Heart right ventricle (tissue), 16 donors: ENCODE measurements around the gene SLC35F3. TPM values are rescaled to one million over a fixed set of nuclear protein-coding genes. Genes with fewer than 3 reads are reported as not detected.

Experiments used
- ATAC-seq, 8 donors: fragments of 200-7000 bp; cut with Tn5 transposase; one replicate each; pipeline ENCODE4 v1.9.1; 2020; ENCODE audit warnings: mild to moderate bottlenecking in 8 of 8, moderate library complexity in 8 of 8, moderate number of reproducible peaks in 1 of 8
- DNase-seq, 2 donors: peaks; one replicate each; pipeline ENCODE4 v3.0.0-alpha.2; 2020
- H3K27ac ChIP-seq, 10 donors: fragments of 200-600 bp; sonication (generic) in 2 of 10; one replicate each; pipeline versions ENCODE4 v1.5.0 to v1.8.0; 2020 to 2022; ENCODE audit warnings: mild to moderate bottlenecking in 3 of 10
- H3K27me3 ChIP-seq, 7 donors: fragments of 200-600 bp; one replicate each; pipeline ENCODE4 v1.8.0; 2021 to 2022; ENCODE audit warnings: mild to moderate bottlenecking in 2 of 7
- H3K36me3 ChIP-seq, 9 donors: fragments of 200-600 bp; sonication (generic) in 1 of 9; one replicate each; pipeline versions ENCODE4 v1.5.0 to v1.8.0; 2020 to 2022; ENCODE audit warnings: mild to moderate bottlenecking in 2 of 9
- H3K4me1 ChIP-seq, 9 donors: fragments of 200-600 bp; sonication (generic) in 1 of 9; one replicate each; pipeline versions ENCODE4 v1.5.0 to v1.8.0; 2020 to 2022; ENCODE audit warnings: mild to moderate bottlenecking in 4 of 9
- H3K4me3 ChIP-seq, 10 donors: fragments of 200-600 bp; sonication (generic) in 2 of 10; one replicate each; pipeline versions ENCODE4 v1.5.0 to v1.8.0; 2020 to 2022; ENCODE audit warnings: mild to moderate bottlenecking in 7 of 10, moderate library complexity in 2 of 10
- H3K9me3 ChIP-seq, 11 donors: fragments of 200-600 bp in 10 of 11; sonication (generic) in 2 of 11; one replicate each; pipeline versions ENCODE4 v1.5.0 to v1.8.0; 2013 to 2022; ENCODE audit warnings: mild to moderate bottlenecking in 2 of 11, control low read depth in 1 of 11, moderate library complexity in 1 of 11
- WGBS, 2 donors: extraction: QIAGEN DNeasy Blood & Tissue Kit; methylation state at CpG; one replicate each; pipeline ENCODE4 v1.1.7; 2013; ENCODE audit warnings: inconsistent platforms in 1 of 2; 5-methylcytosine and 5-hydroxymethylcytosine counted together
- intact Hi-C, 10 donors: fragments of 100-400 bp; cut with DNase I; formaldehyde crosslinking; loops; one replicate each; pipeline versions ENCODE4 v1.11.1 to v1.14.2; 2022
- polyA plus RNA-seq, 2 donors: library from polyadenylated mRNA; stranded (reverse); fragments of 200-250 nt; gene quantifications; one replicate each; pipeline ENCODE4 v1.2.3, GENCODE V29; 2013
- total RNA-seq, 10 donors: library from RNA; stranded (reverse); fragmentation: NEBNext Ultra II Directional in 3 of 10; extraction: Animal tissue kit (Norgen Biotek cat#: 25700) in 3 of 10; gene quantifications; one replicate each; pipeline versions ENCODE4 v1.2.1 to v1.2.4, GENCODE V29; 2021 to 2023
- TF ChIP-seq, protein P1 (sequence below), 9 donors: fragments of 200-600 bp; sonication (generic) in 2 of 9; IDR thresholded peaks; one replicate each; pipeline versions ENCODE4 v1.5.0 to v1.8.0; 2021 to 2022; ENCODE audit warnings: antibody characterized with exemption in 9 of 9, mild to moderate bottlenecking in 5 of 9, moderate library complexity in 1 of 9
- donor health status: Arrhythmogenic right ventricular cardiomyopathy.
- donor health status: ischemic (EF 13 %, LVEDD 7.1; RV severe dilation, severe dysfunction).
- donor health status: healthy with polysubstance abuse.
- donor health status: DM: no; HTN: yes; CAD: no.
- donor health status: DM: no; HTN: no; CAD: no.
- donor health status: ischemic (EF 25% LVEDD 6.9; RV normal size, moderate dysfunction).
- donor health status: ischemic (EF 25% LVEDD 5.7; RV mildly dilated, moderate dysfunction).
- donor health status: healthy.
- donor health status: DM: yes; HTN: yes; CAD: no.
- donor health status: Ischemic cardiomyopathy.
- donor health status: ischemic (EF 35%, LVEDD 5.7; RV mildly dilated, moderate dysfunction).
- donor health status: nonischemic (EF 11% LVEDD 7.7; RV severe dilation, severe dysfunction).
- donor health status: DM: yes; HTN: yes; CAD: no.
- donor health status: PGD.
- donor health status: ischemic (EF 29% LVEDD 5.4; RV normal size, mild dysfunction).
- donor health status: nonischemic (EF 23%, LVEDD 6.1; RV moderate dilation, normal function).

Gene SLC35F3
- total and polyA plus RNA-seq, 12 donors, result 0.04 to 0.09 (median 0.09) TPM; not detected in 9

DNA sequence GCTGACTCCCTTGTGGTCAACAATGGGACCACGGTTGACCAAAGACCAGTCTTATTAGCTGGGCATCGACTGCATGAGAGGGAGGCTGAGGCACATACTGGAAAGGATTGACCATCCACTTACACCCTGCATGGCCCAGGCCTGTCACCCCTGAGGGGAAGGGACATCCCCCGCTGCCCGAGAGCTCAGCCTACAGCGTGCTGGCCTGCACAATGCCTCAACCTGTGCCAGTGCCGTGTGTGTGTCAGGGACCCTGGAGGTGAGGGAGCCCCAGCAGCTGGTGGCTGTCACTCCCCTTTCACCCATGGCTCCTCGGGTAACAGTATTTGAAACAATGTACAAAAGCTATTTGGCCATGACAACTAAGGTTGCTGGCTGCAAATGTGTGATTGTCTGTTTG lies 67.3 kb downstream of the SLC35F3 start:
- intact Hi-C loops, result no loop called here
- no peaks in the 10 kb centered on the region for H3K4me1 ChIP-seq
- no peak for ATAC-seq
- H3K4me3 ChIP-seq, result no peak overlapping the region
- no peaks in the 10 kb centered on the region for H3K9me3 ChIP-seq
- TF ChIP-seq, protein P1, sequence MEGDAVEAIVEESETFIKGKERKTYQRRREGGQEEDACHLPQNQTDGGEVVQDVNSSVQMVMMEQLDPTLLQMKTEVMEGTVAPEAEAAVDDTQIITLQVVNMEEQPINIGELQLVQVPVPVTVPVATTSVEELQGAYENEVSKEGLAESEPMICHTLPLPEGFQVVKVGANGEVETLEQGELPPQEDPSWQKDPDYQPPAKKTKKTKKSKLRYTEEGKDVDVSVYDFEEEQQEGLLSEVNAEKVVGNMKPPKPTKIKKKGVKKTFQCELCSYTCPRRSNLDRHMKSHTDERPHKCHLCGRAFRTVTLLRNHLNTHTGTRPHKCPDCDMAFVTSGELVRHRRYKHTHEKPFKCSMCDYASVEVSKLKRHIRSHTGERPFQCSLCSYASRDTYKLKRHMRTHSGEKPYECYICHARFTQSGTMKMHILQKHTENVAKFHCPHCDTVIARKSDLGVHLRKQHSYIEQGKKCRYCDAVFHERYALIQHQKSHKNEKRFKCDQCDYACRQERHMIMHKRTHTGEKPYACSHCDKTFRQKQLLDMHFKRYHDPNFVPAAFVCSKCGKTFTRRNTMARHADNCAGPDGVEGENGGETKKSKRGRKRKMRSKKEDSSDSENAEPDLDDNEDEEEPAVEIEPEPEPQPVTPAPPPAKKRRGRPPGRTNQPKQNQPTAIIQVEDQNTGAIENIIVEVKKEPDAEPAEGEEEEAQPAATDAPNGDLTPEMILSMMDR (IDR thresholded peaks at IDR 0.05), result no peak
- 83 to 88% methylated on average over 7 of the region's 7 CpGs for WGBS, 2 donors
- no peak for DNase-seq
- no peaks in the 10 kb centered on the region for H3K27me3 ChIP-seq
- no peak overlapping the region for H3K27ac ChIP-seq
- no peaks in the 10 kb centered on the region for H3K36me3 ChIP-seq

DNA sequence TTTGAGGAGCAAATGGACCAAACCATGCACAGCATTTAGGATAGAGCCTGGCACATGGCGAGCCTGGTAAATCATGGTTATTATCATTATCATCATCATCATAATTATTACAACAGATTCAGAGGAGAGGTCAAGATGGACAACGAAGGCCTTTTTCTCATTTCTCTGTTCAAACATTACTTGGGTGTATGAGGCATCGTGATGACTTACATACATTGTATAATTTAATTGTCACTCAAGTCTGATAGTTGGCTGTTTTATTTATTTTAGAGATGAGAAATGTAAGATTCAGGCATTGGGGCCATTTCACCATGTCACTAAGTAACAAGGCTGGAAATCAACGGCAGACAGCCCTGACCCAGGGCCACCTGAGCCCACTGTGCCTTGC lies 68.1 kb downstream of the SLC35F3 start:
- intact Hi-C loops, result no loop called here
- H3K4me3 ChIP-seq, result no peak overlapping the region
- TF ChIP-seq, protein P1 (IDR thresholded peaks at IDR 0.05), result no peak

DNA sequence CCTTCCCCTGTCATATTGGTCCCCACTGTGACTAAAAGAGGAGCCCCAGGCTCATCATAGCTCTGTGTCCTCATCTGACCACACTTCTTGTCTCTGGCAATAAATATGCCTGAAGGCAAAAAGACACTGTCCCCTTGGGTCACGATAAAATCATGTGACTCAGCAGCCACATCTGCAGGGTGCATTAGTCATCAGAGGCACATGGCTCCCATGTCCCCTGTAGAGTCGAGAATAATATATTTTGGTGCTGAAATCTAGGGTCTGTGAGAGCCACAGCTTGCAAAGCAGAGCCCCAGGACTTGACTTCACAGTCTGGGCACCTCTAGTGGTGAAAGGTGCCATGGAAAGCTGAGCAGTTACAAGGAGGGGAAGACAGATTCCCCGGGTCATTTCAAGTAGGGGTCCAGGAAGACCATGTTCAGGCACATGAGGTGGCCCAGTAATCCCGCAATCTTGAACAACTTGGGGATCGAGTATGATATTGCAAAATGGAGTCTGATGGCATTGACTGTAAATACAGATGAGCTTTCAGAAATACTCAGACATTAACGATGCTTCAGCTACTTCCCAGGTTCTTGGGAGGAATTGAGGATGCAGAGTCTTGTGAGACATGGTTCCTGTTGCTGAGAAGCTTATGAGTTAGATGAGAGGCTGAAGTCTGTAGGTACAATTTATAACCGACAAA lies 68.6 kb downstream of the SLC35F3 start:
- no peak overlapping the region for H3K27ac ChIP-seq
- H3K27me3 ChIP-seq, result no peaks in the 10 kb centered on the region
- TF ChIP-seq, protein P1 (IDR thresholded peaks at IDR 0.05), result no peak
- intact Hi-C loops, result no loop called here
- 73 to 84% methylated on average over 7 of the region's 7 CpGs for WGBS, 2 donors
- H3K36me3 ChIP-seq, result no peaks in the 10 kb centered on the region
- DNase-seq (no peak), ATAC-seq (no peak)
- H3K4me1 ChIP-seq, result no peaks in the 10 kb centered on the region
- no peaks in the 10 kb centered on the region for H3K9me3 ChIP-seq
- H3K4me3 ChIP-seq, result no peak overlapping the region

More for the DNA sequence above, 68.1 kb downstream of the SLC35F3 start:
- Histone ChIP-seq H3K4me1 (no peaks in the 10 kb centered on the region), H3K27ac (no peak overlapping the region), H3K27me3 (no peaks in the 10 kb centered on the region), H3K9me3 (no peaks in the 10 kb centered on the region), H3K36me3 (no peaks in the 10 kb centered on the region)
- 80 to 90% methylated on average over 4 of the region's 4 CpGs for WGBS, 2 donors
- ATAC-seq, result no peak
- no peak for DNase-seq

GRCh38 chr1:233975486-233975885 lies 71.0 kb downstream of the SLC35F3 start:
- TF ChIP-seq, protein P1 (IDR thresholded peaks at IDR 0.05), result no peak
- H3K27me3 ChIP-seq, result no peaks in the 10 kb centered on the region
- H3K36me3 ChIP-seq, result no peaks in the 10 kb centered on the region
- ATAC-seq (no peak), DNase-seq (no peak)
- intact Hi-C loops, result no loop called here
- no peaks in the 10 kb centered on the region for H3K4me1 ChIP-seq
- H3K4me3 ChIP-seq, result no peak overlapping the region
- no peak overlapping the region for H3K27ac ChIP-seq
- WGBS, 2 donors, result 85 to 87% methylated on average over 11 of the region's 11 CpGs
- H3K9me3 ChIP-seq, result no peaks in the 10 kb centered on the region
